Measurements from ENCODE around the gene SPARCL1.

Gene SPARCL1

DNA sequence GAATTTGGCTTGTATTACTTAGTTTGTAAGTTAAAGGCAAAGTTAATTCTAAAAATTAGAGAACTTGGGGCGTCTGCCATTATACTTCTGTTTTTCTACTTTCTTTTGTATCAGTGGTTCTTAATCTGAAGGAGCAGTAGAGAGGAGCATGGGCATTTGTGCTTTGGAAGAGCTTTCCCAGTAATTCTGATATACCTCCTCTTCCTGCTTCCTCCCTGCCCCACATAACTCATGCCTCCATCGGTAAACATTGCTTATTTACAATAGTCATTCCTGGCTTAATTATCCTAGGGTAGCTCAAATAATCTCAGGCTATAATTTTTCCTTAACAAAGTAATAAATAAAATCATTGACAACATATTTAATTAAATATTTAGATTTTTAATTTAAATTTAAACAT is 37.1 kb upstream of the SPARCL1 start:
- TF ChIP-seq, protein P1, sequence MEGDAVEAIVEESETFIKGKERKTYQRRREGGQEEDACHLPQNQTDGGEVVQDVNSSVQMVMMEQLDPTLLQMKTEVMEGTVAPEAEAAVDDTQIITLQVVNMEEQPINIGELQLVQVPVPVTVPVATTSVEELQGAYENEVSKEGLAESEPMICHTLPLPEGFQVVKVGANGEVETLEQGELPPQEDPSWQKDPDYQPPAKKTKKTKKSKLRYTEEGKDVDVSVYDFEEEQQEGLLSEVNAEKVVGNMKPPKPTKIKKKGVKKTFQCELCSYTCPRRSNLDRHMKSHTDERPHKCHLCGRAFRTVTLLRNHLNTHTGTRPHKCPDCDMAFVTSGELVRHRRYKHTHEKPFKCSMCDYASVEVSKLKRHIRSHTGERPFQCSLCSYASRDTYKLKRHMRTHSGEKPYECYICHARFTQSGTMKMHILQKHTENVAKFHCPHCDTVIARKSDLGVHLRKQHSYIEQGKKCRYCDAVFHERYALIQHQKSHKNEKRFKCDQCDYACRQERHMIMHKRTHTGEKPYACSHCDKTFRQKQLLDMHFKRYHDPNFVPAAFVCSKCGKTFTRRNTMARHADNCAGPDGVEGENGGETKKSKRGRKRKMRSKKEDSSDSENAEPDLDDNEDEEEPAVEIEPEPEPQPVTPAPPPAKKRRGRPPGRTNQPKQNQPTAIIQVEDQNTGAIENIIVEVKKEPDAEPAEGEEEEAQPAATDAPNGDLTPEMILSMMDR (IDR thresholded peaks at IDR 0.05; ENCODE audit: borderline replicate concordance, insufficient read depth, low read depth, low read length), result no peak
- H3K4me3 ChIP-seq (ENCODE audit: low read depth, low read length), result no peak overlapping the region

DNA sequence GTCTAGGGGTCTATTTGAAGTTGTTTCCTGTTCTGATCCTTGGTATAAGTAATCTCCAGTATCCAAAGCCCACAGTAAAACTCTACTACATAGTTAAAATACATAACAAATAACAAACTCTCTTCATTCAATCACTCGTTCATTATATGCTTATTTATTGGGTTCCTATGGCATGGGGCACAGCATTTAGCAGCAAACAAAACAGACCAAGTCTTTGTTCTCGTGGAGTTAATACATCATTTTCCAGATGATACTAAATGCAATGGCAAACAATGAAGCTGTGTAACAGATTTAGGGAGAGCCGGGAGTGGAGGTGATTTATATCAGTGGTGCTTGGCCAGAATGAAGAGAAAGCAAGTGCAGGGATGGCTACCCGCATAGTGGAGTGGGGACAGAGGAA is 36.6 kb upstream of the SPARCL1 start:
- TF ChIP-seq, protein P1 (IDR thresholded peaks at IDR 0.05; ENCODE audit: borderline replicate concordance, insufficient read depth, low read depth, low read length), result no peak
- H3K4me3 ChIP-seq (ENCODE audit: low read depth, low read length), result no peak overlapping the region

DNA sequence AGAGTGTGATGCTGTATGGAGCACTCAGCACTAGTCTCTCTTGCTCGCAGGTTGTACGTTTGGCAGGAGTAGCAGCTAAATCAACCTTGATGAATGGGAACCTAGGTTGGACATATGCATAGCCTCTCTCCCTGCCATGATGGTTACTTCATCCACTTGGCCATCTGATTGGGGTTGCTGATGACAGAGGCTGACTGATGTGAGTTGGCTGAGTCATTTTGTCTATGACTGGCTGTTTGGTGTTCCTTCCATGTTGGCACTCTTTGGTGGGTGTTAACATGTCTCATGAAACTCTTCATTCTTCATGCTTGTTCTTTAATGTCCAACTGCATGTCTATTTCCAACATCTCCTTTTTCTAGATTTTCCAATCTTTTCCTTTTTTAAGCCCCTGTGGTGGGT is 31.6 kb upstream of the SPARCL1 start:
- H3K4me3 ChIP-seq (ENCODE audit: low read depth, low read length), result no peak overlapping the region
- TF ChIP-seq, protein P1 (IDR thresholded peaks at IDR 0.05; ENCODE audit: borderline replicate concordance, insufficient read depth, low read depth, low read length), result no peak

DNA sequence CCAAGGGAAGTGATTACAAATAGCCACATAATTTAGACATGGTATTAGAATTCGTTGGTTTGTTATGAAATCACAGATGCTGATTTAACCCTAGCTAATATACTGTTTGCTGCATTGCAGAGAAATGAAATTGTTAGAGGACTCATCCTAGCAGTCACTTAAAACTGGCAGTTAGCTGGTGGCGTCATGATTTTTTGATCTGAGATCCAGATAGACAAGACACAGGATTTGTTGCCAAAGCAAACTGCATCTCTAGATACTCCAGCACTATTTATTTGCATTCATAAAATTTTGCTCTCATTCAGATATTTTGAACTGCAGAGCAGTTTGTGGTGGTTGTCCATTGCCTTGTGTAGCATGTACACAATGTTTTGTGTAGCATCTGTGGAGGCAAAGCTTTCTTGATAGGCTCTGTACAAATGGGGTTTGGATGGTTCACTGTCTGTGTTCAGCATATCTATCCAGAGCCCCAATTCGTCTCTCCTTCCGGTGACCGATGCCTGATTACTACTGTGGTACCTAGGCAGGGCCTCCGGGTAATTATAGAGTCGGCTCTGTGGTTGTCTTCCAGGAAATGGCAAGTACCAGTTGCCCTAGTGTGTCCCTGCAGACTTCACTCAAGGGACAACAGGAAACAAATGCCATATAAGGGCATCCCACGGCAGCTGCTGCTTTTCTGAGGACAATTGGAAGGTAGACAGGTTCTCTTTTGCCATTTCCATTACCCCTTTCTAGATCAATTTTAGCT is 30.1 kb upstream of the SPARCL1 start:
- TF ChIP-seq, protein P1 (IDR thresholded peaks at IDR 0.05; ENCODE audit: borderline replicate concordance, insufficient read depth, low read depth, low read length), result no peak
- no peak overlapping the region for H3K4me3 ChIP-seq (ENCODE audit: low read depth, low read length)

DNA sequence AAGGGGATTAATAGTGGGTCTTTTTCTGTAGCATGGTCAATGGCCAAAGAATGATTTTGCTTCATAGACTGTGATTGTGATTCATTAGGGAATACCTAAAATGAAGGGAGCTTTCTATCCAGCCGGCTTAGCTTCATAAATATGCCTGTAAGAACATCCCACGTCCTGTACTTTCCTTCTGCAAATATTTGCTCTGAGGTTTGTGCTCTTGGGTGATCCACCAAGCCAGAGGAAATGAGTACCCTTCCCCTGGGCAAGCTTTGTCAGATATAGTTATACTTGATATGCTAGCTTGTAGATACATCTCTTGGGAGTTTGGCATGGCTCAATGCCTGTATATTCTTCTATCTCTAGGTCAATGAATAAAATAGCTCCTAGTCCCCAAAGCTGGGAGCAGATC is 28.2 kb upstream of the SPARCL1 start:
- TF ChIP-seq, protein P1 (IDR thresholded peaks at IDR 0.05; ENCODE audit: borderline replicate concordance, insufficient read depth, low read depth, low read length), result no peak

DNA sequence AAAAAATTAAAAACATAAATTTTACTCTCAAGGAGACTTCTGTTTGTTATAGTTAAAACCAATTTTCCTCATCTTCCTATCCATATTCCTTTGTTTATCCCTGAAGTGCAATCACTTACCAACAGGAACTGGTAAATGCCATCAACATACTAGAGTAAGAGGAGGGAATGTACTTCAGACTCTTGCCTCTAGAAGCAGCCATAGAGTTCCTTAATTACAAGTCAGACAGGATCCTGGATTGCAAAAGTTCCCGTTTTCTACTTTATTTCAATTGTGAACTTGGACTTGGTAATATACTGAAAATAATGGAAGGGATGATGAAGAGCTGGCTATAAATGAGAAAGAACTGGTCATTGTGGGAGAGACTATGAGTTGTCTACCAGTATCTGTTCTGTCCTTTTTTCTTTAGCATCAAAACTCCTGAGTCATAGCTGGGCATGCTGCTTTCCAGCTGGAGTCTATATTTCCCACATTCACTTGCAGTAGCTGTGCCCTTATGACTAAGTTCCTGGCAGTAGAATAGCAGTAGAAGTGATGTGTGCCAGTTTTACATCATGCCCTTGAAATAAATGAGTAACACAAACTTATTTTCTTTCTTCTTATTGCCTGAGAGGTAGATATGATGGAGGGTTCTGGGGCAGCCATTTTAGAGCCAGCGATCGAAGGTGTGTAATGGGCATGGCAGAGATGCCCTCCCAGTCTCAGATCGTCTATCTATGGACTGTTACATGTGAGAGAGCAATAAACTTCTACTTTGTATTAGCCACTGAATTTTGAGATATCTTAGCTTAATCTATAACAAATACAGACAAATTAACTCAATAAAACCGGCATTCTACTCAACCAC is 26.8 kb upstream of the SPARCL1 start:
- H3K4me3 ChIP-seq (ENCODE audit: low read depth, low read length), result no peak overlapping the region
- TF ChIP-seq, protein P1 (IDR thresholded peaks at IDR 0.05; ENCODE audit: borderline replicate concordance, insufficient read depth, low read depth, low read length), result no peak

More for the DNA sequence above, 28.2 kb upstream of the SPARCL1 start:
- H3K4me3 ChIP-seq (ENCODE audit: low read depth, low read length), result no peak overlapping the region

Measured in GM12875 (cell line).